Measurements from ENCODE around the gene SLC30A5.
A peak's percentile ranks its signal among the peaks of the same experiment; 100 is the strongest.
"Not testable (repeated sequence)": the region's sequence is repeated elsewhere in the genome, so short reads cannot be mapped to it uniquely, and the experiment has no call there.

SLC30A5 gene

DNA sequence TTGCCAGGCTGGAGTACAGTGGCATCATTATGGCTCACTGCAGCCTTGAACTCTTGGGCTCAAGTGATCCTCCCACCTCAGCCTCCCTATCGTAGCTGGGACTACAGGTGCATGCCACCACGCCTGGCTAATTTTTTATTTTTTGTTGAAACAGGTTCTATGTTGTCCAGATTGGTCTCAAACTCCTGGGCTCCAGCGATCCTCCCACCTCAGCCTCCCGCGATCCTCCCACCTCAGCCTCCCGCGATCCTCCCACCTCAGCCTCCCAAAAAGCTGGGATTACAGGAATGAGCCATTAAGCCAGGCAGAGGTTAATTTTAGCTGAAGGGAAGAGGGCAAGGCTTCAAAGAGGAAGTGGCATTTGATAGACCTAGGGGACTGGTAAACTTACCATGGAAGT lies 40.3 kb downstream of the SLC30A5 start:
- H3K9me3 Mint-ChIP-seq = peaks cover 0 to 4% of the 10 kb centered on the region in 2 donors
- peaks cover 14 to 38% of the 10 kb centered on the region in 2 donors for H3K36me3 Mint-ChIP-seq
- H3K27ac Mint-ChIP-seq = peak overlapping the region; percentile 67
- peaks cover 10 to 12% of the 10 kb centered on the region in 2 donors for H3K4me1 Mint-ChIP-seq
- no peak for DNase-seq
- H3K27me3 Mint-ChIP-seq = no peaks in the 10 kb centered on the region
- H3K4me3 Mint-ChIP-seq = no peak overlapping the region
- ATAC-seq (replicated peaks) = no peak

DNA sequence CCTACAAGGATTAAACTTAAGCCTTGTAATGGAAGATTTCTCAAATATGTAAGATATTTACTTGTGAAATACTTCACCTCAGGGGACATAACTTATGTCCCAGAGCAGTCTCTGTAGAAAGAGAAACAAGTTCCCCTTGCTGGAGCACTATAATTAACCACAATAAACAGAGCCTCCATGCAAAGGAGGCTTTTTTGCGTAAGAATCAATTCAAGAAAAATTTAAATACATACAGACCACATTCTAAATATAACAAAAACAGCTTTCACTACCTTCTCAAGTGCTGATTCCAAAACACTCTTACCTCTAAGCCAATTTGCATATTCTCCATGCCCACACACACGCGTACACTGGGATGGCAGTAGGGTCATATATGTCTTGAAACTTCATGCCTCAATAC lies 42.5 kb downstream of the SLC30A5 start:
- Mint-ChIP-seq H3K4me1 (peaks cover 10 to 12% of the 10 kb centered on the region in 2 donors), H3K36me3 (peaks cover 10 to 29% of the 10 kb centered on the region in 2 donors), H3K27me3 (no peaks in the 10 kb centered on the region), H3K9me3 (peaks cover 4 to 7% of the 10 kb centered on the region in 2 donors), H3K27ac (peak overlapping the region; percentile 83), H3K4me3 (no peak overlapping the region)
- DNase-seq (peak; percentile 10), ATAC-seq (replicated peaks) (peak; percentile 95 to 97)

DNA sequence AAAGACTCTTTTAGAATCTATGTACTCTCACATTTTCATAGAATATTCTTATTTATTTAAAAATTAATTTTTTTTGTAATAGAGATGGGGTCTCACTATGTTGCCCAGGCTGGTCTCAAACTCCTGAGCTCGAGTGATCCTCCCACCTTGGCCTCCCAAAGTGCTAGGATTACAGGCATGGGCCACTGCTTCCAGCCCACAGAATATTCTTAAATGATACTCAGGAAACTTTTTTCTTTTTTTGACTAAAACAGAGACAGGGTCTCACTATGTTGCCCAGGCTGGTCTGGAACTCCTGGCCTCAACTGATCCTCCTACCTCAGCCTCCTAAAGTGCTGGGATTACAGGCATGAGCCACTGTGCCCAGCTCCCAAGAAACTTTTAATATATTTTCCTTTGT lies 43.4 kb downstream of the SLC30A5 start:
- not testable (repeated sequence) for ATAC-seq (replicated peaks); H3K27ac Mint-ChIP-seq; H3K27me3 Mint-ChIP-seq; H3K9me3 Mint-ChIP-seq; H3K4me3 Mint-ChIP-seq; DNase-seq
- Mint-ChIP-seq H3K4me1 (peaks cover 10 to 12% of the 10 kb centered on the region in 2 donors), H3K36me3 (peaks cover 11 to 31% of the 10 kb centered on the region in 2 donors)

DNA sequence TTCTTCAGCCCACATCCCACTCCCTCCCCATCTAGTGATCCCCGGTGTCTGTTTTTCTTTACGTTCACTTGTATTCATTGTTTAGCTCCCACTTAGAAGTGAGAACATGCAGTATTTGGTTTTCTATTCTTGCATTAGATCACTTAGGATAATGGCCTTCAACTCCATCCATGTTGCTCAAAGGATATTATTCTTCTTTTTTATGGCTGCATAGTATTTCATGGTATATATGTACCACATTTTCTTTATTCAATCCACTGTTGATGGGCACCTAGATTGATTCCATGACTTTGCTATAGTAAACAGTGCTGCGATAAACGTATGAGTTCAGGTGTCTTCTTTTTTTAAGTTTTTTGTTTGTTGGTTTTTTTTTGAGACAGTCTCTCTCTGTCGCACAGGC lies 44.0 kb downstream of the SLC30A5 start:
- Mint-ChIP-seq H3K36me3 (peaks cover 12 to 33% of the 10 kb centered on the region in 2 donors), H3K4me1 (peaks cover 10 to 12% of the 10 kb centered on the region in 2 donors)
- ATAC-seq (replicated peaks) = no peak

DNA sequence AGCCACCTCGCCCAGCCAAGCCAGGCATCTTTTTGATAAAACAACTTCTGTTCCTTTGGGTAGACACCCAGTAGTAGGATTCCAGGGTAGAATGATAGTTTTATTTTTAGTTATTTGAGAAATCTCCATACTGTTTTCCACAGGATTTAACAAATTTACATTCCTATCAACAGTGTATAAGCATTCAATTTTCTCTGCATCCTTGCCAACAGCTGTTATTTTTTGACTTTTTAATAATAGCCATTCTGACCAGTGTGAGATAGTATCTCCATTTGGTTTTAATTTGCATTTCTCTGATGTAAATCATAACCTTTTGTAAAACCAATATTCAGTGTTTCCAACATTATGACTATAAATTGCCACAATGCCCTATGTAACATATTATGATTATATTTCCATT lies 45.0 kb downstream of the SLC30A5 start:
- H3K36me3 Mint-ChIP-seq = peaks cover 8 to 27% of the 10 kb centered on the region in 2 donors
- H3K4me1 Mint-ChIP-seq = peaks cover 10 to 12% of the 10 kb centered on the region in 2 donors
- ATAC-seq (replicated peaks) = no peak
- no peak for DNase-seq
- H3K9me3 Mint-ChIP-seq = peaks cover under 1 to 7% of the 10 kb centered on the region in 2 donors
- H3K27me3 Mint-ChIP-seq = no peaks in the 10 kb centered on the region
- H3K27ac Mint-ChIP-seq = no peak overlapping the region
- H3K4me3 Mint-ChIP-seq = no peak overlapping the region

More for the DNA sequence above, 44.0 kb downstream of the SLC30A5 start:
- Mint-ChIP-seq H3K27me3 (no peaks in the 10 kb centered on the region), H3K9me3 (peaks cover 4 to 7% of the 10 kb centered on the region in 2 donors), H3K27ac (no peak overlapping the region), H3K4me3 (no peak overlapping the region)
- DNase-seq = no peak

DNA sequence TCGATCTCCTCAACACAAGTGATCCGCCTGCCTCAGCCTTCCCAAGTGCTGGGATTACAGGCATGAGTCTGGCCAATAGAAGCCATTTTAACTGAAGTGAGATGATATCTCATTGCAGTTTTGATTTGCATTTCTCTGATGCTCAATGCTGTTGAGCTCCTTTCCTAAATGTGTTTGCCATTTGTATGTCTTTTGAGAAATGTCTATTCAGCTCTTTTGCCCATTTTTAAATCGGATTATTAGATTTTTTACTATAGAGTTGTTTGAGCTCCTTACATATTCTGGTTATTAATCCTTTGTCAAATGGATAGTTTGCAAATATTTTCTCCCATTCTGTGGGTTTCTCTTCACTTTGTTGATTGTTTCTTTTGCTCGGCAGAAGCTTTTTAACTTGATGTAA lies 46.4 kb downstream of the SLC30A5 start:
- H3K27me3 Mint-ChIP-seq; H3K27ac Mint-ChIP-seq; DNase-seq; H3K9me3 Mint-ChIP-seq; H3K4me3 Mint-ChIP-seq; ATAC-seq (replicated peaks): not testable (repeated sequence)
- peaks cover 8 to 12% of the 10 kb centered on the region in 2 donors for H3K4me1 Mint-ChIP-seq
- peaks cover 3 to 18% of the 10 kb centered on the region in 2 donors for H3K36me3 Mint-ChIP-seq

DNA sequence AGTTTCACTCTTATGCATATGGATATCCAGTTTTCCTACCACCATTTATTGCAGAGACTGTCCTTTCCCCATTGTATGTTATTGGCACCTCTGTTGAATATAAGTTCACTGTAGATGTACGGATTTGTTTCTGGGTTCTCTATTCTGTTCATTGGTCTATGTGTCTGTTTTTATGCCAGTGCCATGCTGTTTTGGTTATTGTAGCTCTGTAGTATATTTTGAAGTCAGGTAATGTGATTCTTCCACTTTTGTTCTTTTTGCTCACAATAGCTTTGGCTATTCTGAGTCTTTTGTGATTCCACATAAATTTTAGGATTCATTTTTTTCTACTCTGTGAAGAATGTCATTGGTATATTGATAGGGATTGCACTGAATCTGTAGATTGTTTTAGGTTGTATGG lies 47.0 kb downstream of the SLC30A5 start:
- peaks cover 0 to 7% of the 10 kb centered on the region in 2 donors for H3K9me3 Mint-ChIP-seq
- H3K4me1 Mint-ChIP-seq = peaks cover 4 to 8% of the 10 kb centered on the region in 2 donors
- no peaks in the 10 kb centered on the region for H3K27me3 Mint-ChIP-seq
- ATAC-seq (replicated peaks) = no peak
- no peak overlapping the region for H3K4me3 Mint-ChIP-seq
- no peak for DNase-seq
- H3K27ac Mint-ChIP-seq = no peak overlapping the region
- peaks cover 3 to 15% of the 10 kb centered on the region in 2 donors for H3K36me3 Mint-ChIP-seq

DNA sequence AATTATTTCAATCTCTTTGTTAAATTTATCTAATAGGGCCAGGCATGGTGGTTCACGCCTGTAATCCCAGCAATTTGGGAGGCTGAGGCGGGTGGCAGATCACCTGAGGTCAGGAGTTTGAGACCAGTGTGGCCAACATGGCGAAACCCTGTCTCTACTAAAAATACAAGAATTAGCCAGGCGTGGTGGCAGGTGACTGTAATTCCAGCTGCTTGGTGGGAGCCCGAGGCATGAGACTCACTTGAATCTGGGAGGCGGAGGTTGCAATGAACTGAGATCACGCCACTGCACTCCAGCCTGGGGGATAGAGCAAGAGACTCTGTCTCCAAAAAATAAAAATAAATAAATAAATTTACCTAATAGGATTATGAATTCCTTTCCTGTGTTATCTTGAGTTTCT lies 54.8 kb downstream of the SLC30A5 start:
- peaks cover 0 to 14% of the 10 kb centered on the region in 2 donors for H3K36me3 Mint-ChIP-seq

DNA sequence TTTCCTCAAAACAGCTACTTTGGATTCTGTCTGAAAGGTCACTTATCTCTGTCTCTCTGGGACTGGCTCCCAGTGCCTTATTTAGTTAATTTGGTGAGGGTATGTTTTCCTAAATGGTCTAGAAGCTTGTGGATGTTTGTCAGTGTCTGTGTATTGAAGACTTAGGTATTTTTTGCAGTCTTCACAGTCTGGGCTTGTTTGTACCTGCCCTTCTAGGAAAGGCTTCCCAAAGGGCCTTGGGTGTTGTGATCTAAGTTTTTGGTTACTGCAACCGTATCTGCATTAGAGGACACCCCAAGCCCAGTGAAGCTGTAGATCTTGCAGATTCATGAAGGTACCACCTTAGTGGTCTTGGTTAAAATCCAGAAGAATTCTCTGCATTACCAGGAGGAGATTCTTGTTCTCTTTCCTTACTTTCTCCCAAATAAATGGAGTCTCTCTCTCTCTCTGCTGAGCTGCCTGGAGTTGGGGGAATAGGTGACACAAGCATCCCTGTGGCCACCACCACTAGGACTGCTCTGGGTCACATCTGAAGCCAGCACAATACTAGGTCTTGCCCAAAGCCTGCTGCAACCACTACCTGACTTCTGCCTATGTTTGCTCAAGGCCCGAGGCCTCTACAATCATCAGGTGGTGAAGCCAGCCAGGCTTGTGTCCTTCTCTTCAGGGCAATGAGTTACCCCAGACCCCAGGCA lies 55.3 kb downstream of the SLC30A5 start:
- Mint-ChIP-seq H3K9me3 (no peaks in the 10 kb centered on the region), H3K27ac (no peak overlapping the region), H3K36me3 (peaks cover 1 to 10% of the 10 kb centered on the region in 2 donors), H3K4me1 (no peaks in the 10 kb centered on the region), H3K4me3 (no peak overlapping the region), H3K27me3 (no peaks in the 10 kb centered on the region)
- DNase-seq = no peak
- ATAC-seq (replicated peaks) = no peak

More for the DNA sequence above, 54.8 kb downstream of the SLC30A5 start:
- not testable (repeated sequence) for DNase-seq; H3K27ac Mint-ChIP-seq; H3K27me3 Mint-ChIP-seq; H3K9me3 Mint-ChIP-seq; H3K4me3 Mint-ChIP-seq; ATAC-seq (replicated peaks); H3K4me1 Mint-ChIP-seq

DNA sequence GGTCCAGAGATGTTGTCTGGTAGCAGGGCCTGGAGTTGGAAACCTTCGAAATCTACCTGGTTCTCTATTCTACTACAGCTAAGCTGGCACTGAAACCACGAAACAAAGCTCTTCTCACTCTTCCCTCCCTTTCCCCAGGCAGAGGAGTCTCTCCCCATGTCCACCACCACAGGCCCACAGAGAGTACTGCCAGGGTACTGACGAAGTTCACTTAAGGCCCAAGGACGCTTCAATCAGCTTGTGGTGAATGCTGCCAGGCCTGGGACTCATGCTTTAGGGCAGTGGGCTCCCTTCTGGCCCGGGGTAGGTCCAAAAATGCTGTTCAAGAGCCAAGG lies 55.8 kb downstream of the SLC30A5 start:
- Mint-ChIP-seq H3K4me1 (no peaks in the 10 kb centered on the region), H3K27ac (no peak overlapping the region), H3K36me3 (peaks cover 1 to 10% of the 10 kb centered on the region in 2 donors), H3K4me3 (no peak overlapping the region), H3K9me3 (no peaks in the 10 kb centered on the region), H3K27me3 (no peaks in the 10 kb centered on the region)
- DNase-seq (no peak), ATAC-seq (replicated peaks) (no peak)

DNA sequence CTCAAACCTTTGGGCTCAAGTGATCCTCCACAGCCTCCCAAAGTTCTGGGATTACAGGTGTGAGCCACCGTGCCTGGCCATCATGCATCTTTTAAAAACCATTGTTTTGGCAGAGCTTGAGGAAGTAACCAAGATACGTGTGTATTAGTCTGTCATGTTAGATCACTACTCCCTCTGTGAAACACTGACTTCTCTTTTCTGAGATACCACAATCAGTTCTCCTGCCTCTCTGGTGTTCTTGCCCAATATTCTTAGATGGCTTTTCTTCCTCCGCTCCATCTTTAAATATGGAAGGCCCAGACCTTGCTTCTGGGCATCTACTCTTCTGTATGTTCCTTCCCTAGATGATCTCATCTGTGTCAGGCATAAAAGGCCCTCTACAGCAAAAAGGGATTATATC lies 58.9 kb downstream of the SLC30A5 start:
- no peak overlapping the region for H3K27ac Mint-ChIP-seq
- H3K4me3 Mint-ChIP-seq = no peak overlapping the region
- H3K27me3 Mint-ChIP-seq = no peaks in the 10 kb centered on the region
- ATAC-seq (replicated peaks) = no peak
- no peaks in the 10 kb centered on the region for H3K4me1 Mint-ChIP-seq
- DNase-seq = no peak
- peaks cover 1 to 10% of the 10 kb centered on the region in 2 donors for H3K36me3 Mint-ChIP-seq
- no peaks in the 10 kb centered on the region for H3K9me3 Mint-ChIP-seq

DNA sequence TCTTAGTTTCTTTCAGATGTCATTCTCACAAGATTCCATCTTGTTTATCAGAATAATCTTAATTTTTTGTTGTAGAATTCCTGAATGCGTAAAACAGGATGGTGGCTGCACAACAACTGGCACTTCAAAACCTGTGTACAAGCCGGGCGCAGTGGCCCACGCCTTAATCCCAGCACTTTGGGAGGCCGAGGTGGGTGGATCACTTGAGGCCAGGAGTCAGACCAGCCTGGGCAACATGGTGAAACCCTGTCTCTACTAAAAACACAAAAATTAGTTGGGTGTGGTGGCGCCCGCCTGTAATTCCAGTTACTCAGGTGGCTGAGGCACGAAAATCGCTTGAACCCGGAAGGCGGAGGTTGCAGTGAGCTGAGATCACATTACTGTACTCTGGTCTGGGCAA lies 62.6 kb downstream of the SLC30A5 start:
- Mint-ChIP-seq H3K4me1 (no peaks in the 10 kb centered on the region), H3K36me3 (peaks cover 0 to 1% of the 10 kb centered on the region in 2 donors), H3K4me3 (no peak overlapping the region), H3K27ac (no peak overlapping the region), H3K27me3 (no peaks in the 10 kb centered on the region), H3K9me3 (no peaks in the 10 kb centered on the region)
- DNase-seq (no peak), ATAC-seq (replicated peaks) (no peak)

DNA sequence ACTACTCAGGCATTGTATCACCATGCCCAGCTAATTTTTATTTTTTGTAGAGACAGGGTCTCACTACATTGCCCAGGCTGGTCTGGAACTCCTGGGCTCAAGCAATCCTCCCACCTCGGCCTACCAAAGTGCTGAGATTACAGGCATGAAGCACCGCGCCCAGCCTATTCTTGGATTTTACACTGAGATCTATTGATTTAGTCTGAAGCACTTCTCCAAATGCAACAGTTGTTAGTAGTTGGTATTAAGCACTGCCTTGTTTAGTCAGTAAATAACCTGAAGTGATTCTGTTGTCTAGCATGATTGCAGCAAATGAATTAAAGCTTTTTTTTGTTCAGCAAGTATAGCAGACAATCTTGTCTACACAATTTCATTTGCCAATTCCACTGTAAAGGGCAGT lies 64.2 kb downstream of the SLC30A5 start:
- Mint-ChIP-seq H3K9me3 (no peaks in the 10 kb centered on the region), H3K4me3 (no peak overlapping the region), H3K4me1 (no peaks in the 10 kb centered on the region), H3K36me3 (peaks cover 0 to 1% of the 10 kb centered on the region in 2 donors), H3K27me3 (no peaks in the 10 kb centered on the region), H3K27ac (no peak overlapping the region)
- DNase-seq (no peak), ATAC-seq (replicated peaks) (no peak)

DNA sequence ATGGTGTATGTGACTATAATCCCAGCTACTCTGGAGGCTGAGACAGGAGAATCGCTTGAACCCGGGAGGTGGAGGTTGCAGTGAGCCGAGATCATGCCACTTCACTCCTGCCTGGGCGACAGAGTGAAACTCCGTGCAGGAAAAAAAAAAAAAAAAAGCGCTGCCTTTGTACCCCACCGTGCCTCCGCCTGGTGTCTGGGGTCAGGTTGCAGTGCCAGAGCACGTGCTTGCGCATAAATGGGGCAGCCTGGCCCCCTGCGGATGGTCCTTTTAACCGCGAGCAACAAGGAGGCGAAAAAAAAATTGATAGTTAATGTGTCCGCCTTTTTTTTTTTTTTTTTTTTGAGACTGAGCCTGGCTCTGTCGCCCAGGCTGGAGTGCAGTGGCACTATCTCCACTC lies 66.8 kb downstream of the SLC30A5 start:
- ATAC-seq (replicated peaks) = no peak
- Mint-ChIP-seq H3K4me3 (no peak overlapping the region), H3K9me3 (peaks cover under 1 to 1% of the 10 kb centered on the region in 2 donors)

DNA sequence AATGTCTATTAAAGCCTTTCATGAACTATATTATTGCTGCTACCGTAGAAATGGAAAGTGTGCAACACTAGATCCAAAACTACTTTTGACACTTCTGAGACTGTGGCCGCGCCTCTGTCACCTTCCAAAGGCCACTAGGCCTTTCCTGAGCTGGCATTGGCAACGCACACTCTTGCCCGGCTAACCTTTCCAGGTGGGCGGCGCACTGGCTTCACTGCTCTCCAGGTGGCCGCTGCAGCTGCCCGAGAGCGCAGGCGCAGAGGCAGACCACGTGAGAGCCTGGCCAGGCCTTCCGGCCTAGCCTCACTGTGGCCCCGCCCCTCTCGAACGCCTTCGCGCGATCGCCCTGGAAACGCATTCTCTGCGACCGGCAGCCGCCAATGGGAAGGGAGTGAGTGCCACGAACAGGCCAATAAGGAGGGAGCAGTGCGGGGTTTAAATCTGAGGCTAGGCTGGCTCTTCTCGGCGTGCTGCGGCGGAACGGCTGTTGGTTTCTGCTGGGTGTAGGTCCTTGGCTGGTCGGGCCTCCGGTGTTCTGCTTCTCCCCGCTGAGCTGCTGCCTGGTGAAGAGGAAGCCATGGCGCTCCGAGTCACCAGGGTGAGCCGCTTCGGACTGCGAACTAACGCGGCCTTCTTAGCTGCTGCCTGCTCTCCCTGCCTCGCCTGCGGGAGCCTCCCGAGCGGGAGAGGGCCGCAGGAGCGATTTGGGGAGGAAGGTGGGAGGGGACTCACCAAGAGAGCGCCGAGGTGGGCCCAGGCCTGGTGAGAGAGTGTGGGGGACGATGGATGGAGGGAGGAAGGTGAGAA lies 73.1 kb downstream of the SLC30A5 start, which contains the start of gene CCNB1:
Gene CCNB1, plus strand, starts transcription at position 465 of the 807 bp plus-strand sequence. Its CDS starts 113 bp downstream, at position 578.
- peaks cover 8 to 10% of the 10 kb centered on the region in 2 donors for H3K36me3 Mint-ChIP-seq
- H3K4me3 Mint-ChIP-seq = peak within 1 kb of the TSS; percentile 92 to 97
- H3K27ac Mint-ChIP-seq = peak within 1 kb of the TSS; percentile 92
- no peaks in the 10 kb centered on the region for H3K27me3 Mint-ChIP-seq
- H3K9me3 Mint-ChIP-seq = peaks cover 3 to 4% of the 10 kb centered on the region in 2 donors
- H3K4me1 Mint-ChIP-seq = peaks cover 8 to 23% of the 10 kb centered on the region in 2 donors
- peak; percentile 99 for DNase-seq
- peak; percentile 98 to 100 for ATAC-seq (replicated peaks)

More for the DNA sequence above, 66.8 kb downstream of the SLC30A5 start:
- Mint-ChIP-seq H3K27ac (no peak overlapping the region), H3K27me3 (no peaks in the 10 kb centered on the region), H3K36me3 (peaks cover 0 to under 1% of the 10 kb centered on the region in 2 donors), H3K4me1 (peaks cover under 1% of the 10 kb centered on the region in 2 donors)
- DNase-seq = no peak

All from stimulated activated naive B cell treated with anti-CD40 and anti-IgM and Interleukin-4, amounts not matched to agents 10 μg/mL and 1 μg/mL and 100 μg/mL, for 72 hours (primary cell).